Jurkat, Clone E6-1 (cell line): Measurements from ENCODE around the gene PPP1R12A.
"Not testable (repeated sequence)": the region's sequence is repeated elsewhere in the genome, so short reads cannot be mapped to it uniquely, and the experiment has no call there.

ENCODE experiments used
- DNase-seq: peaks from one replicate; pipeline ENCODE4 v3.0.0-alpha.2; 2011; ENCODE audit warnings: low read depth, low spot score
- H3K4me3 ChIP-seq: 2 replicates; pipeline ENCODE4 v1.5.1; 2011; ENCODE audit warnings: mild to moderate bottlenecking, low read length, control low read depth, moderate library complexity

PPP1R12A gene

DNA sequence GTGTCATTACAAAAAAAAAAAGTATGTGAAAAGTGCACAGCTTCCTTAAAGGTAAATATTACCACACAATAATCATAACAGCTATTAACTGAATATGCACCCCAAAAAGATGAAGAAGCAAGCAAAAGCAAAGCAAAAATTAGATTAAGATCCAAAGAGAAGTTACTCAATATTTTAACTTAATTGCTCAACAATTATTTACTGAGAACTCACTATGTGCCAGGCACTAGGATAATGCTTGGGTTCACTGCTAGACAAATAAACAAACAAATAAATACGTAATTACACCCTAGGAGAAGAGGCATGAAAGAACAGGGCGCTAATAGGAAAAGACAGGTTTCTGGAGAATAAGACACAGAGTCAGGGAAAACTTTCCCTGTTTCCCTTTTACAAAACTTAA lies 33.4 kb downstream of the PPP1R12A start:
- H3K4me3 ChIP-seq: no peak overlapping the region
- DNase-seq: no peak

DNA sequence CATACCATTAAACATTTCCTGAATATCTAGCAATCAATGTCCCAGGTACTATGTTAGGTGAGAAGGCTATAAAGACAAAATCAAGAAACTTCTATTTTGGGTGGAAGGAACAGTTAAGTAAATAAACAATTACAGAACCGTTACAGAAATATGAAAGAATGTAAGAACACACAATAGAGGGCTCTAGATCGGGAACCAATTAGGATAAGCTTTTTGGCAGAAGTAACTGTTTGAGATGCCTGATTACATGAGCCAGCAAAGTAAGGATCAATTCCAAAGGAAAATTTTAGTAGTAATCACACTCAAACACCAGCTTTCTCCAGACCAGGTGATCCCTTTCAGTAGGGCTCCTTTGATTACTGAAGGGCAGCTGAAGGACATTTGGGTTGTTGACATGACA lies 33.9 kb downstream of the PPP1R12A start:
- H3K4me3 ChIP-seq: no peak overlapping the region
- DNase-seq: no peak

DNA sequence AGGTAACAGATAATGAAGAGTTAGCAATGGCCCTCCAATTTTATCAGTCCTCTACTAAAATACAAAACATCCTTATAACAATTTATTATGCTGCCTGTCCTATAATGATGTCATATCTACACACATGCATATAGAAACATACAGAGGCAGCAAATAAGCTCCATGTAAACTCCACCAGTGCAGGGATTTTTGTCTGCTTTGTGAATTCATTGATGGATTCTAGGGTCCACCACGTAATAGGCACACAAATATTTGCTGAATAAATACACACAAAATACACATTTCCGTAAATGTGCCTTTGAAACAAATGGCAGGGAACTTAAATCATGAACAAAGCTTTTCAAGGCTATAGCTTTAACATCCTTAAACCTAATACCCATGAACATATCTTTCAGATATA lies 34.7 kb downstream of the PPP1R12A start:
- H3K4me3 ChIP-seq: no peak overlapping the region
- no peak for DNase-seq

DNA sequence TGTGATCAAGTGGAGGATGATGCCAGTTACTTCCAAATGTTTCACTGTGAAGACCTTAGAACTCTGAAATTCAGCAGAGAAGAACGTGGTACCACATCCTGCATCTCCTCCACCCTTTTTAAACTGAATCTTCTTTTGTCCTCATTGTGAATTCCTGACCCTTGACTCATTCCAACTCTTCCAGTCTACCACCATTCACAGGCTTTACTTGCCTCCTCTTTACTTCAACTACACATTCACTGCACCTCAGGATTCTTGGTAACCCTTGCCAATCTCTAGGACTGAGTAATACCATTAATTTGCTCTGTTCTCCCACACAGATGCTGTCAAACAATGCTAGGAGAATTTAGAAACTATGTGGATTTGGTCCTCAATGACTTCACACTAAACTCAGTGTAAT lies 37.3 kb downstream of the PPP1R12A start:
- no peak overlapping the region for H3K4me3 ChIP-seq
- no peak for DNase-seq

DNA sequence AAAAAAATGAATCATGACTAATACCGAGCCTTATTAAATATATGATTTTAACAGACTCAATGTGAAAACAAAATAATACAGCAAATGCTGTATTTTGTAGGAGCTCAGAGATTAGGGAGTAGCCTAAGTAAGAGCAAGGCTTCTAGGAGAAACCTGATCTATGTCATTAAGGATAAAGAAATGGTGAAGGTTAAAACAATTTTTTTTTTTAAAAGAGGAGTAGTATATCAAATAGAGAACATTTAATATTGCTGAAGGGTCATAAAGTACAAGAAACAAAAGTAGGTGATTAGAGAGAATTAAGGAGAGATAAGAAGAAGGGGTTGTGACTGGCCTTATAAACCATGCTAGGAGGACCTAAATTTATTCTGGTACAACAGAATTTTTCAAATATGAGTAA lies 39.1 kb downstream of the PPP1R12A start:
- DNase-seq: no peak
- H3K4me3 ChIP-seq: no peak overlapping the region

DNA sequence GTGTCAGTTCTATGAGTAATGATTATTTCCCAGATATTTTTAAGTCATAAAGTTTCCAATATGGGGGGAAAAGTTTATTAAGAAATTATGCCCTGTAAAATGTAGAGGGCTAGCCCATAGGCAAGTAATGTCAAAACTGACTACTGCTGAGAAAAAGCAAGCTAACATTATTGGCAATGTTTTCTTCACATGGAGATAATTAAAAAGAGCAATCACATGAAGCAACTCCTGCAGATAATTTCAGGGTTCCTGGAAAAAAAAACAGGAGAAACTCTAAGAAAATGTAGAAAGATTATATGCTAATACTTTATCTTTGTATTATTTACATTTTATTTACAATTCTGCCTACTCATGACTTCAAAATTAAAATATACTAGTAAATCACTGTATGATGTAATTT lies 39.8 kb downstream of the PPP1R12A start:
- H3K4me3 ChIP-seq: no peak overlapping the region
- DNase-seq: no peak

DNA sequence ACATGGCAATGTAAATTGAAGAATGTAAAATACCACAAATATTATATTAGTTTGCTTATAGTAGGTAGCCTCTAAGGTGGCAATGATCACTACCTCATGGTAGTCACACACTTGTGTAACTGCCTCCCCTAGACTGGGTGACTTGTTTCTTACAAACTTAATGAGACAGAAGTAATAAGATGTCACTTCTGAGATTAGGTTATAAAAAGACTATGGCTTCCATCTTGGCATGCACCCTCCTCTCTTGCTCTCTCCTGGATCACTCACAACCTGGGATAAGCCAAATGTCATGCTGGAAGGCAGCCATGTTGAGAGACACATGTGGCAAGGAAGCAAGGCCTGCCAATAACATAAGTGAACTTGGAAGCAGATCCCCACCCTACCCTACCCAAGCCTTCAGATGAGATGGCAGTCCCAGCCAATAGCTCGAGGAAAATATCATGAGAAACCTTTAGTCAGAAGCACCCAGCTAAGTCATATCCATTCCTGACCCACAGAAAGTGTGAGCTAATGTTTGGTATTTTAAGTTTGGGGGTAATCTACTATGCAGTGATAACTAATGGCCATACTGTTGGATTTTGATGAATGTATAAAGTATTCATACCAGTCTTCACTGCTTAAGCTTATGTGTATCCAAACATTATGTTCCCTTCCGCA lies 43.3 kb downstream of the PPP1R12A start:
- no peak for DNase-seq
- no peak overlapping the region for H3K4me3 ChIP-seq

DNA sequence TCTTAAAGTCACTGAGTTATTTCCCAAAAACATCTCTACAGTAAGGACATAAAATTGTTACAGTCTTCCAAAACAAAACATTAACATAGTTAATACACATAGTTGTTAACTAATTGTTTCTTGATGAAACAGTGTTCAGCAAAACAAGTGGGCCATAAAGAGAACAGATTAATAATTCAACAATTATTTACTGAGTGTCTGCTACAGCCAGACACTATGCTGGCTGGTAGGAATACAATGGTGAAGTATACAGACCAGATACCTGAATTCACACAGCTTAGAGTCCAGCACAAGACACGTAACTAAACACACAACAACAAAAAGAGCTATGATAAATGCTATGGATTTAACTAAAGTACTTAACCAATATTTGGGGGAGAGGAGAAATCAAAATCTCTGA lies 47.0 kb downstream of the PPP1R12A start:
- DNase-seq: no peak
- no peak overlapping the region for H3K4me3 ChIP-seq

DNA sequence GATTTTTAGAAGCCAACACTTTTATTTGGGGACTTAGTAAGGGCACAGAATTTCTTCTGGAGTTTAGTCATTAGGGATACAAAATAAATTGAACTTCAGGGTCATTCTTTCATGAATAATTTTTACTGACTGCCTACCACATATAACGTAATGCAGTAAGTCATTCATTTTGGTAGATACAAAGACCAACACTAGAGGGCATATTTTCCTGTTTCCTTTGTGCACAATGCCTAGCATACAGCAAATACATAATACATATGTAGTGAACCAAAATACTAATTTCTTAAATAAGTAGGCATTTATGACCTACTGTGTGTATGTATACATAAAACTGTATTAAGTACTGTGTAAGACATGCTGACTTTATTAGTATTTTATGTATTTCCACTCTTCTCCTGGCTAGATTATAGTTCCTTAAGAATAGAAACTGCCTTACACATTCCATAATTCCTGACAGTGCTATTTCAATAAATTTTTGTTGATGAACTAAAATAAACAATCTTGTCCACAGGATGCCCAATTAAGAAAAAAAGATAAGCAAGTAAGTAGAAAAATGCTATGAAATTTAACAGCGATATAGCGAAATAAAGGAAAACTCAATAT lies 47.9 kb downstream of the PPP1R12A start:
- H3K4me3 ChIP-seq: no peak overlapping the region
- peak; percentile 58 for DNase-seq

DNA sequence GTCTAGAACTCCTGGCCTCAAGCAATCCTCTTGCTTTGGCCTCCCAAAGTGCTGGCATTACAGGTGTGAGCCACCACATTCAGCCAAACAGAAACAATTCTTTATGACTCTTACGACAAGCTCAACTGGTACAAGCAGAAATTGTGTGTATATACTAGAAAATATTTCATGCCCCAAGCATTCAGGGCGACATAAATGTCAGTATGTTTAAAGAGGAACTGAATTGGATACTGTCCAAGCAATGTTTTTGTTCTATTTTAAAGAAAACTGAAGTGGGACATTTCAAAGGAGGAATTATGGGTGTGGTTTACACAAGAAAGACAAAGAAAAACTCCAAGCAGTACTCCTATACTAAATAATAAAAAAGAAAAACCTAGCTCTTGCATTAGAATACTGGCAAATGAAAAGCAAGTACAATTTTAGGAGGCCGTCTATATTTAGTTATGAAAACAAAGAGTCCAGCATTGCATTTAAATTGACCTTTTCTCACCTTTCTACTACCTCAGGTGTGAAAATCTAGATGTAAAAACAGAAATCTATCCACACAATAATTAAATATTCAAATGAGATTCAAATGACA lies 48.9 kb downstream of the PPP1R12A start:
- no peak overlapping the region for H3K4me3 ChIP-seq
- no peak for DNase-seq

DNA sequence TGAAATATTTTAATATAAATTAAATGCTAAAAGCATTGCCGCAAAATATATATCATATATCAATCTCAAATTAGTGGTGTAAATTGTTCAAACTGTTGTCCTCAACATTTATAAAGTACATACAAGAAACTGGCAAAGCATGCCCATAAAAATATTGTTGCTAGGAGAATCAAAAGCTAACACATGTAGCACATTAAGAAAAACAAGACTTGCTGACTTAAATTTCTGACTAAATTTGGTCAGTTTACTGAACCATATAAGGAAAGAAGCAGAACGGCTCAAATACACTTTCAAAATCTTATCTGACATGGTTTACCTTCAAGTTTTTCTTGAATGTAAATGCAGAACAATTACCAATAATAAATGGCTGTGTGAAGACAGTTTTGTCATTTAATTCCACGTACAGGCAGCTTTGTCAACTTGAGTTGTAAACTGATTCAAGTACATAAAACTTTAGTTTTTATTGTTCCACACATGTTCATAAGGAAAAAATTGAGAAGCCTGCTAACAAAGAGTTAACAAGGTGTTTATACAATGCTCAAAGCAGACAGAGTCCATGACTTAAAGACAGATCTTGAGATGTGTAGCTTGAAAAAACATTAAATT lies 50.4 kb downstream of the PPP1R12A start:
- no peak overlapping the region for H3K4me3 ChIP-seq
- DNase-seq: no peak

DNA sequence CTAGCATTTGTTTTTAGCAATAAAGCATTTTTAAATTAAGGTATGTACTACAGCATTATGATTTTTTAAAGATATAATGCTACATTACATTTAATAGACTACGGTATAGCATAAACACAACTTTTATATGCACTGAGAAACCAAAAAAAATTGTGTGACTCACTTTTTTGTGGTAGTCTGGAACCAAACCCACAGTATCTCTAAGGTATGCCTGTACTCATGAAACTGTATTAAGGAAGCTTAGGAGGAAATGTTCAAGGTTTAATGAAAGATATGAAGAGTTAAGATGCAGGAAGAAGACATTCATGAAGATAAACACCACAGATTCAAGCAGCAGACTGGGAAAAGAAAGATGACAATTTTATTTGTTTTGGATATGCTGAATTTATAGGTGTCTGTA lies 51.7 kb downstream of the PPP1R12A start:
- H3K4me3 ChIP-seq: no peak overlapping the region
- DNase-seq: peak; percentile 11

DNA sequence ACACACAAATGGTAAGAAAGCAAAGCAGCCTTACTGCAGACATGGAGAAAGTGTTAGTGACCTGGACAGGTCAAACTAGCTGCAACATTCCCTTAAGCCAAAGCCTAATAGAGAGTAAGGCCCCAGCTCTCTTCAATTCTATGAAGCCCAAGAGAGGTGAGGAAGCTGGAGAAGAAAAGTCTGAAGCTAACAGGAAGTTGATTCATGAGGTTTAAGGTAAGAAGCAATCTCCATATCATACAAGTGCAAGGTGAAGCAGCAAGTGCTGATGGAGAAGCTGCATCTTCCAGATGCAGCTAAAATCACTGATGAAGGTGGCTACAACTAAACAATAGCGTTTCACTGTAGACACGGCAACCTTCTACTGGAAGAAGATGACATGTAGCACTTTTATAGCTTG lies 53.5 kb downstream of the PPP1R12A start:
- DNase-seq: no peak
- no peak overlapping the region for H3K4me3 ChIP-seq

DNA sequence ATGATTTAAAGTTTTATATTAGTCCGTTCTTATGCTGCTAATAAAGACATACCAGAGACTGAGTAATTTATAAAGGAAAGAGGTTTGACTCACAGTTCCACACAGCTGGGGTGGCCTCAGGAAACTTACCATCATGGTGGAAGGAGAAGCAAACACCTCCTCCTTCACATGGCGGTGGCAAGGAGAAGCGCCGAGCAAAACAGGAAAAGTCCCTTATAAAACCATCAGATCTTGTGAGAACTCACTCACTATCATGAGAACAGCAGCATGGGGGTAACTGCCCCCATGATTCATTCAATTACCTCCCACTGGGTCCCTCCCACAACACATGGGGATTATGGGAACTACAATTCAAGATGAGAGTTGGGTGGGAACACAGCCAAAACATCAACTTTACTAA lies 56.4 kb downstream of the PPP1R12A start:
- H3K4me3 ChIP-seq, DNase-seq: not testable (repeated sequence)

DNA sequence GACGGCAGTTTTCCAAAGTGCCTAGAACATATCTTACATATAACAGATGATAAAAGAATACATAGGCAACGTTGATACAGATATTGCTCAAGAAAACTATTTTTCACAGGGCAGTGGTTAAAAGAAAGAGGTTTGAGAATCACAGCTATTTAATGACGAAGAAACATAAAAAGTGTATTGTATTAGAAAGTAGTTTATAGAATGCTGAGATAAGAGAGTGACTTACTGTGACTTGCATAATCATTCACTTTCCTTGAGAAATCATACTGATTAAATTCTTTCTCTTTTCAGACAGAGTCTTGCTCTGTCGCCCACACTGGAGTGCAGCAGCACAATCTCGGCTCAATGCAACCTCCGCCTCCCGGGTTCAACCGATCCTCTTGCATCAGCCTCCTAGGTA lies 57.7 kb downstream of the PPP1R12A start:
- no peak for DNase-seq
- no peak overlapping the region for H3K4me3 ChIP-seq

DNA sequence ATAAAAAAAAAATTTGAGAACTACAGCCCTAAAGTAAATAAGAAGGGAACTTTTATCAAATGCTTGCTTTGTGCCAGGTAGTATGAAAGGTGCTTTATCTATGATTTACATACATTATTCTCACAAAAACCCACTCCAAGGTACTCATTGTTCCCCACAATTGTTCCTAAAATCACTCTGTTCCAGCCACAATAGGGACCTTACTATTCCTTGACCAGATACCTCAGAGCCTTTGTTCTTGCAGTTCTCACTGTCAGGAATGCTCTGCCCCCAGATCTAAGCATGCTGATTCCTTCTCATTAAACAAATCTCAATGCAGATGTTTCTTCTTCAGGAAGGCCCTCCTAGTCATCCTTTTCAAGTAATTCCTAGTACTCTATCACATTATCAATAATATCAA lies 60.2 kb downstream of the PPP1R12A start:
- H3K4me3 ChIP-seq: no peak overlapping the region
- no peak for DNase-seq

DNA sequence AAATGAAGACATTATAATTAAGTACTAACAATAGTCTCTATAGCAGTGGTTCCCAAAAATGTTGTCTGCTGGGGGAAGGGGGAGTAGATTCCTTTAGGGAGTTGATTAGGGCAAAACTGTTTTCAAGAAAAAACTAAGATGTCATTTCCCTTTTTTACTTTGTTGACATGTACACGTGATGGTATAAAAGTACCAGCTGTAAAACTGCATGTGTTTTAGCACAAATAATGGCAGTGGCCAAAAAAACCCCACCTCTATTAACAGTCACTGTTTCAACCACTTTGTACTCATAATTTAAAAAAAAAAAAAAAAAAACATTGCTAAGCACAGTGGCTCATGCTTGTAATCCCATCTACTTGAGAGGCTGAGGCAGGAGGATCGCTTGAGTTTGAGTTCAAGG lies 61.7 kb downstream of the PPP1R12A start:
- H3K4me3 ChIP-seq: no peak overlapping the region
- DNase-seq: no peak

DNA sequence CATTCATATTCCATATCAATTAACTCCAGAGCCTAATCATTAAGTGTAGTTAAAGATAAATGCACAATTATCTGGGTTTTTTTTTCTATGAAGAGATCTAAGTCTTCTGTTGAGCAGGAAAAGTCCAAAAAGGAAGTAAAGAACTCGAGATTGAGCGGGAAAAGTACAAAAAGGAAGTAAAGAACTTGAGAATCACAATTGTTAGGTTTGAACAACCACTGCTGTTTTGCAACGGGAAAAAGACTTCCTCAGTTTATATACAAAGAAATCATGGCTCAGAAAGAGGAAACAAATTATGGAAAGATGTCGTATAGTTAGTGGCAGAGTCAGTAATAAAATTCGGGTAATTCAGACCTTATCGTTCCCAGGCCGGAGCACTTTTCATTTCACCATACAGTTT lies 63.3 kb downstream of the PPP1R12A start:
- H3K4me3 ChIP-seq: no peak overlapping the region
- DNase-seq: no peak

DNA sequence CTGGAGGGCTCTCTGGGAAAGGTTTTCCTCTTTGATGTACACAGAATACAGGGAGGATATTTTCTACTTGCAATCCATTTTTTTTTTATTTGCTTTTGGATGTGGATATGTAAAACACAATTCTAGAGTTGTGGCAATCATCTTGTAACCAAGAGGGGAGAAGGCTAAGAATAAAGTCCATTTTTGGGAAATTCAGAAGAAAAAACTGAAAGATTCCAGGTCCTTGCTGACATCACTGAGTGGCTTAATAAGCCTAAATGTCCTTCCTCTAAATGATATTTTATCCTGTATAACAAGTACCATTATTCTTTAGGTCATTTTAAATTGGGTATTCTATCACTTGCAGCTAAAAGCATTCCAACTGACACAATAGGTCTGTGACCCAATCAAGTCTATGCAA lies 64.0 kb downstream of the PPP1R12A start:
- no peak overlapping the region for H3K4me3 ChIP-seq
- DNase-seq: no peak

DNA sequence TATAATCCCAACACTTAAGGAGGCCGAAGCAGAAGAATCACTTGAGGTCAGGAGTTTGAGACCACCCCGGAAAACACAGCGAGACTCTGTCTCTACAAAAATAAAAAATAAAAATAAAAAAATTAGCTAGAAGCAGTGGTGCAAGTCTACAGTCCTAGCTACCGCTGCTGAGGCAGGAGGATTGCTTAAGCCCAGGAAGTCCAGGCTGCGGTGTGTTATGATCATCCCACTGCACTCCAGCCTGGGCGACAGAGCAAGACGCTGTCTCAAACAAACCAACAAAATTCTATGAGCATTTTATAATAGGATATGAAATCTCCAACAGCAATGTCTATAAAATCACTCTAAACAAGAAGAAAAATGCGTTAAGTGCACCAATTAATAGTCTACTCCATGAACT lies 75.3 kb downstream of the PPP1R12A start:
- H3K4me3 ChIP-seq: no peak overlapping the region
- no peak for DNase-seq

DNA sequence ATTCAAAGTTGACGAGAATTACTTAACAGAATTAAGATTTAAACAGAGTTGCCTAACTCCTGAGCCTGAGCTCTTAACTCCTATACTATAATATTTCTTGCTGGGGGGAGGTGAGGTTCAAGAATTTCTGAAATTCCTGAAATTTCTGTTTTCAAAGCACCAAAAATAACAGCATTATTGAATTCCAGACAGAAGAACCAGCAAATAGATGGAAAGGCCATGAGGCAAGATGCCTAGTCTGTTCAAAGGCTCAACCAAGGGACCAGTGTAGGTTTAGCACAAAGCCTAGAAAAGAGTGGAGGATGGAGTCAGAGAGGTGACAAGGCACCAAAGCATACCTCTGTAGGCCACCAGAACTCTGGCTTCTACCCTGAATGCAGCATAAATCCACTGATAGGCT lies 76.4 kb downstream of the PPP1R12A start:
- H3K4me3 ChIP-seq: no peak overlapping the region

More for the DNA sequence above, 76.4 kb downstream of the PPP1R12A start:
- no peak for DNase-seq
